DMS79 (cell line): Measurements from ENCODE around the gene RNASET2.
"Not testable (repeated sequence)": the region's sequence is repeated elsewhere in the genome, so short reads cannot be mapped to it uniquely, and the experiment has no call there.

ENCODE experiments used
- DNase-seq: peaks from one replicate; lab custom pipeline; 2025; lab: John Stamatoyannopoulos, UW

Gene RNASET2

DNA sequence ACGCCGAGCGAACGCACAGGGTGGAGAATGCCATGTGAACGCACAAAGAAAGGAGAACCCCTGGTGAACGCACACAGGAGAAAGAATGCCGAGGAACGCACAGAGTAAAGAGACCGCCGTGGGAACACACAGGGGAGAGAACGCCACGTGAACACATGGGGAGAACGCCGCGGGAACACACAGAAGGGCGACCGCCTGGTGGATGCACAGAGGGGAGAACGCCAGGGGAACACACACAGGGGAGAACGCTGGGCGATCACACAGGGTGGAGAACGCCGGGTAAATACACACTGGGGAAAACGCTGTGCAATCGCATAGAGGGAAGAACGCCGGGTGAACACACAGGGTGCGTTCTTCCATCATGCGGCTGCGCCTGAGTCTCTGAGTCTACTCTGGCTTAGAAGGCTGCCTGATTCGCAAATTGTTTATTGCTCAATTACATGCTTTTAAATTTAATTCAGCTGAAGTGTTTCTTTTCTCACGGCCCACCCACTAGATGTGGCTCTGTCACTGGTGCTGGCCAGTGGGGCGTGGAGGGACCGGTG, 54.1 kb downstream of the RNASET2 start:
- no peak for DNase-seq

DNA sequence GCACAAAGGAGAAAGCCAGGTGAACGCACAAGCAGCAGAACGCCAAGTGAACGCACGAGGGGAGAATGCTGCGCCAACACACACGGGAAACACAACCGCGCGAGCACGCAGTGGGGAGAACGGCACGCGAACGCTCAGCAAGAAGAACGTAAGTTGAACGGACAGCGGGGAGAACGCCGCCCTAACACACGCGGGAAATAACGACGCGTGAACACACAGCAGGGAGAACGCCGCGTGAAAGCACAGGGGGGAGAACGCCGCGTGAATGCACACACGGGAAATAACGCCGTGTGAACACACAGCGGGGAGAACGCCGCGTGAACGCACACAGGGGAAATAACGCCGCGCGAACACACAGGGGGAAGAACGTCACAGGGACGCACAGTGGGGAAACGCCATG, 54.7 kb downstream of the RNASET2 start:
- no peak for DNase-seq

DNA sequence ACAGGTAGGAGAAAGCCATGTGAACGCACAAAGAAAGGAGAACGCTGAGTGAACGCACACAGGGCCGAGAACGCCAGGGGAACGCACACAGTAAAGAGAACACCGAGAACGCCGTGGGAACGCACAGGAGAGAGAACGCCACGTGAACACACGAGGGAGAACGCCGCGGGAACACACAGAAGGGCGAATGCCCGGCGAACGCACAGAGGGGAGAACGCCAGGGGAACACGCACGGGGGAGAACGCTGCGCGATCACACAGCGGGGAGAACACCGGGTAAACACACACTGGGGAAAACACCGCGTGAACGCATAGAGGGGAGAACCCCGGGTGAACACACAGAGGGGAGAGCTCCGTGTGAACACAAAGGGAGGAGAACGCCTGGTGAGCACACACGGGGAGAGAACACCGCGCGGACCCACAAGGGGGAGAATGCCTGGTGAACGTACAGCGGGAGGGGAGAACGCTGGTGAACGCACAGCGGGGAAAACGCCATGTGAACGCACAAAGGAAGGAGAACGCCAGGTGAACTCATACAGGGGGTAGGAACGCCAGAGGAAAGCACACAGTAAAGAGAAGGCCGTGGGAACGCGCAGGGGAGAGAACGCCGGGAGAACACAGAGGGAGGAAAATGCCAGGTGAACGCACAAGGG, 55.3 kb downstream of the RNASET2 start:
- no peak for DNase-seq

DNA sequence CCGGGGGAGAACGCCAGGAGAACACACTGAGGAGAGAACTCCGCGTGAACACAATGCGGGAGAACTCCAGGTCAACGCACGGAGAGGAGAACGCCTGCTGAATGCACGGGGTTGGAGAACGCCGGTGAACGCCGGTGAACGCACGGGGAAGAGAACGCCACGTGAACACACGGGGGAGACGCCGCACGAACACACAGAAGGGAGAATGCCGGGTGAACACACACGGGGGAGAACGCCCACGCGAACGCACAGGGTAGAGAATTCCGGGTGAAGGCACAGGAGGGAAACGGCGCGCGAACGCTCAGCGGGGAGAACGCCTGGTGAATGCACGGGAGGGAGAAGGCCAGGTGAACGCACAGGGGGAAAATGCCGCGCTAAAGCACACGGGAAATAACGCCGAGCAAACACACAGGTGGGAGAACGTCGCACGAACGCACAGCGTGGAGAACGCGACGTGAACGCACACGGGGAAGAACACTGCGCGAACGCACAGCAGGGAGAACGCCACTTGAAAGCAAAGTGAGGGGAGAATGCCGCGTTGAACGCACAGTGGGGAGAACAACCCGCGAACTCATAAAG, 56.1 kb downstream of the RNASET2 start:
- DNase-seq, result no peak

DNA sequence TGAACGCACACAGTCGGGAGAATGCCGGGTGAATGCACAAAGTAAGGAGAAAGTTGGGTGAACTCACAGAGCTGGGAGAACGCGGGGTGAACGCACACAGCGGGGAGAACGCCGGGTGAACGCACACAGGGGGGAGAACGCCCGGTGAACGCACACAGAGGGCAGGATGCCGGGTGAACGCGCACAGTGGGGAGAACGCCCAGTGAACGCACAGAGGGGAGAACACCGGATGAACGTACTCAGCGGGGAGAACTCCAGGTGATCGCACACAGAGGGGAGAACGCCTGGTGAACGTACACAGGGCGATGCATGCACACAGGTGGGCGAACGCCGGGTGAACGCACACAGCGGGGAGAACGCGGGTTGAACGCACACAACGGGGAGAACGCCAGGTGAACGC, 57.4 kb downstream of the RNASET2 start:
- DNase-seq, result no peak

DNA sequence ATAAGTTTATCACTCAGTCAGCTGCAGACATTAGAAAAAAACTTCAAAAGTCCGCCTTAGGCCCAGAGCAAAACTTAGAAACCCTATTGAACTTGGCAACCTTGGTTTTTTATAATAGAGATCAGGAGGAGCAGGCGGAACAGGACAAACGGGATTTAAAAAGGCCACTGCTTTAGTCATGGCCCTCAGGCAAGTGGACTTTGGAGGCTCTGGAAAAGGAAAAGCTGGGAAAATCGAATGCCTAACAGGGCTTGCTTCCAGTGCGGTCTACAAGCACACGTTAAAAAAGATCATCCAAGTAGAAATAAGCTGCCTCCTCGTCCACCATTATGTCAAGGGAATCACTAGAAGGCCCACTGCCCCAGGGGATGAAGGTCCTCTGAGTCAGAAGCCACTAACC, 61.7 kb downstream of the RNASET2 start:
- DNase-seq, result not testable (repeated sequence)

DNA sequence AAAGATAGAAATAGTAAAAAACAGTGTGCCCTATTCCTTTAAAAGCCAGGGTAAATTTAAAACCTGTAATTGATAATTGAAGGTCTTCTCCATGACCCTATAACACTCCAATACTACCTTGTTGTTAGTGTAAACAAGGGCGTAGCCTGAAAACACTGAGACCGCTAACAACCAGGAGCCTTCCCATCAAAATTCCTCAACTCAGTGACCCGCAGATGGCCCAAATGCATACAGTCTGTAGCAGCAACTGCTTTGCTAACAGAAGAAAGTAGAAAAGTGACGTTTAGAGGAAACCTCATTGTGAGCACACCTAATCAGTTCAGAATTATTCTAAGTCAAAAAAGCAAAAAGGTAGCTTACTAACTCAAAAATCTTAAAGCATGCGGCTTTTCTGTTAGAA, 63.9 kb downstream of the RNASET2 start:
- not testable (repeated sequence) for DNase-seq

DNA sequence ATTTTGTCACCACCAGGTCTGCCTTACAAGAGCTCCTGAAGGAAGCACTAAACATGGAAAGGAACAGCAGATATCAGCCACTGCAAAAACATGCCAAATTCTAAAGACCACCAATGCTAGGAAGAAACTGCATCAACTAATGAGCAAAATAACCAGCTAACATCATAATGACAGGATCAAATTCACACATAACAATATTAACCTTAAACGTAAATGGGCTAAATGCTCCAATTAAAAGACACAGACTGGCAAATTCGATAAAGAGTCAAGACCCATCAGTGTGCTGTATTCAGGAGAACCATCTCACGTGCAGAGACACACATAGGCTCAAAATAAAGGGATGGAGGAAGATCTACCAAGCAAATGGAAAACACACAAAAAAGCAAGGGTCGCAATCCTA, 69.6 kb downstream of the RNASET2 start:
- not testable (repeated sequence) for DNase-seq

DNA sequence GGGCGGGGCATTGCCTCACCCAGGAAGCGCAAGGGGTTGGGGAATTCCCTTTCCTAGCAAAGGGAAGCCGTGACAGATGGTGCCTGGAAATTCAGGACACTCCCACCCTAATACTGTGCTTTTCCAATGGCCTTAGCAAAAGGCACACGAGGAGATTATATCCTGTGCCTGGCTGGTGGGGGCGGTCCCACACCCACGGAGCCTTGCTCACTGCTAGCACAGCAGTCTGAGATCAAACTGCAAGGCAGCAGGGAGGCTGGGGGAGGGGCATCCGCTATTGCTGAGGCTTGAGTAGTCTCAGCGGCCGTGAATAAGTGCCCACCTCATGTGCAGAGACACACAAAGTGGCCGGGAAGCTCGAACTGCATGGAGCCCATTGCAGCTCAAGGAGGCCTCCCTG, 71.4 kb downstream of the RNASET2 start:
- DNase-seq, result not testable (repeated sequence)

DNA sequence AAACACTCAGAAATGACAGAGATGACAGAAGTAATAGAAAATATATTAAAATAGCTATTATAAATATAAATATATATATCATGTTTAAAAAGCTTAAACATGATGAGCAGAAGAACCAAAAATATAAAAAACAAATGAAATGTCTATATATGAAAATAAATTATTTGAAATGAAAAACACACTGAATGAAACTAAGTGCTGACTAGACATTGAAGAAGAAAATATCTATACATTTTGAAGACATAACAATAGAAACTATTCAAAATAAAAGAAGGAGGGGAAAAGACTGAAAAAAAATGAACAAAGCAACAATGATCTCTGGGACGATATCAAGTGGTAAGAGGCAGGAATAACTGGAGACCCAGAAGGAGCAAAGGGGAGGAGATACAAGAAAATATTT, 76.8 kb downstream of the RNASET2 start:
- no peak for DNase-seq
